Left forelimb (tissue), 1 donor: Measurements from ENCODE around the gene KIF19.
"Not testable (repeated sequence)": the region's sequence is repeated elsewhere in the genome, so short reads cannot be mapped to it uniquely, and the experiment has no call there.

Source experiments
- DNase-seq: peaks from one replicate; pipeline ENCODE4 v3.0.0-alpha.2; 2018; ENCODE audit warnings: low spot score

KIF19 gene

GRCh38 chr17:74325743-74326379 is at the start of gene KIF19:
Gene KIF19, plus strand, starts transcription at chr17:74326226. Its CDS starts 124 bp downstream, at chr17:74326350.
- DNase-seq, result no peak

GRCh38 chr17:74276541-74277009 is 49.5 kb upstream of the KIF19 start:
- DNase-seq, result no peak

GRCh38 chr17:74277935-74278334 is 48.1 kb upstream of the KIF19 start:
- no peak for DNase-seq

GRCh38 chr17:74279617-74280016 is 46.4 kb upstream of the KIF19 start:
- DNase-seq, result not testable (repeated sequence)

GRCh38 chr17:74280093-74280513 is 45.9 kb upstream of the KIF19 start:
- no peak for DNase-seq

- no peak for DNase-seq
Observed at GRCh38 chr17:74281799-74282198, 44.2 kb upstream of the KIF19 start.

GRCh38 chr17:74282274-74282586 is 43.8 kb upstream of the KIF19 start:
- DNase-seq, result not testable (repeated sequence)

- no peak for DNase-seq
Observed at GRCh38 chr17:74282587-74283370, 43.2 kb upstream of the KIF19 start.

GRCh38 chr17:74283371-74283673 is 42.7 kb upstream of the KIF19 start:
- no peak for DNase-seq

GRCh38 chr17:74287031-74287602 is 38.9 kb upstream of the KIF19 start:
- no peak for DNase-seq

- no peak for DNase-seq
Observed at GRCh38 chr17:74288785-74289184, 37.2 kb upstream of the KIF19 start.

GRCh38 chr17:74289688-74290087 is 36.3 kb upstream of the KIF19 start:
- no peak for DNase-seq

- DNase-seq, result no peak
Observed at GRCh38 chr17:74290340-74290739, 35.7 kb upstream of the KIF19 start.

- DNase-seq, result no peak
Observed at GRCh38 chr17:74292495-74292894, 33.5 kb upstream of the KIF19 start.

- no peak for DNase-seq
Observed at GRCh38 chr17:74295625-74296547, 30.1 kb upstream of the KIF19 start.

GRCh38 chr17:74296548-74296936 is 29.5 kb upstream of the KIF19 start:
- DNase-seq, result no peak

GRCh38 chr17:74297941-74298340 is 28.1 kb upstream of the KIF19 start:
- DNase-seq, result no peak

GRCh38 chr17:74298778-74299177 is 27.2 kb upstream of the KIF19 start:
- no peak for DNase-seq

GRCh38 chr17:74299226-74300009 is 26.6 kb upstream of the KIF19 start:
- DNase-seq, result no peak

- DNase-seq, result no peak
Observed at GRCh38 chr17:74303305-74303704, 22.7 kb upstream of the KIF19 start.

- DNase-seq, result no peak
Observed at GRCh38 chr17:74304184-74304583, 21.8 kb upstream of the KIF19 start.
